ENCODE results near the gene ACTA1. TPM values are rescaled to one million over a fixed set of nuclear protein-coding genes. Genes with fewer than 3 reads are reported as not detected.
"Not testable (repeated sequence)": the region's sequence is repeated elsewhere in the genome, so short reads cannot be mapped to it uniquely, and the experiment has no call there.

ACTA1 gene
- total and polyA plus RNA-seq, 2 of the 13 experiments (the other 11 are each of a cell fraction or from before 2014, with no cell fraction given), result 1.4 to 5.2 TPM

GRCh38 chr1:229412810-229413209, 21.1 kb downstream of the ACTA1 start:
- ATAC-seq; H3K4me2 ChIP-seq (ENCODE audit: low read depth, low read length); H2AFZ ChIP-seq (ENCODE audit: low read length); H3K4me3 ChIP-seq (replicated peaks in 1 of 3; ENCODE audit: insufficient read depth in 1 of 3, low read depth in 2 of 3, low read length in 3 of 3); in situ Hi-C loops (cut with HindIII; ENCODE audit: extremely low pct_ligation_motif_present, low pct_unique_long_range_greater_than_20kb); FAIRE-seq; intact Hi-C loops (cut with micrococcal nuclease; ENCODE audit: unreplicated experiment); H3K79me2 ChIP-seq (ENCODE audit: insufficient read depth, low read length); H3K9me3 ChIP-seq (ENCODE audit: low read length); BruUV-seq (replicated peaks); H3K9ac ChIP-seq (ENCODE audit: insufficient read depth, low read depth, low read length); CTCF ChIA-PET (ENCODE audit: low intra/inter-chr PET ratio, low total read pairs); H3K27ac ChIP-seq (ENCODE audit: extremely low read length, insufficient read depth, low read length); H3K27me3 ChIP-seq (ENCODE audit: control insufficient read depth in 1 of 2, insufficient read depth in 2 of 2, low read length in 2 of 2); POLR2A ChIA-PET; DNase-seq (ENCODE audit: low spot score); H4K20me1 ChIP-seq (ENCODE audit: insufficient read depth, low read length); H3K36me3 ChIP-seq (replicated peaks in 1 of 2; ENCODE audit: control insufficient read depth in 1 of 2, insufficient read depth in 2 of 2, low read length in 2 of 2): not testable (repeated sequence)
- peaks cover 43% of the 10 kb centered on the region for H3K4me1 ChIP-seq (ENCODE audit: insufficient read depth, low read length)
- WGBS (ENCODE audit: low lambda C conversion rate), result 47% methylated on average over 5 of the region's 5 CpGs

- 22% methylated on average over 3 of the region's 7 CpGs for WGBS (ENCODE audit: low lambda C conversion rate)
- CTCF ChIA-PET (ENCODE audit: low intra/inter-chr PET ratio, low total read pairs), result no interaction called here
- Histone ChIP-seq H3K27me3 (ENCODE audit: control insufficient read depth in 1 of 2, insufficient read depth in 2 of 2, low read length in 2 of 2) (peaks cover 2 to 8% of the 10 kb centered on the region in 2 experiments; a peak in 3 of 5 replicates), H3K79me2 (ENCODE audit: insufficient read depth, low read length) (no peaks in the 10 kb centered on the region), H3K36me3 (replicated peaks in 1 of 2; ENCODE audit: control insufficient read depth in 1 of 2, insufficient read depth in 2 of 2, low read length in 2 of 2) (no peaks in the 10 kb centered on the region), H3K4me3 (replicated peaks in 1 of 3; ENCODE audit: insufficient read depth in 1 of 3, low read depth in 2 of 3, low read length in 3 of 3) (no peak overlapping the region), H2AFZ (ENCODE audit: low read length) (no peak overlapping the region), H3K9ac (ENCODE audit: insufficient read depth, low read depth, low read length) (no peak overlapping the region), H3K4me2 (ENCODE audit: low read depth, low read length) (no peak overlapping the region; the same call in 1 of the 2 replicates), H3K4me1 (ENCODE audit: insufficient read depth, low read length) (peaks cover 50% of the 10 kb centered on the region), H4K20me1 (ENCODE audit: insufficient read depth, low read length) (no peaks in the 10 kb centered on the region), H3K27ac (ENCODE audit: extremely low read length, insufficient read depth, low read length) (no peak overlapping the region), H3K9me3 (ENCODE audit: low read length) (no peaks in the 10 kb centered on the region)
- POLR2A ChIA-PET, result no interaction called here
- in situ Hi-C loops (cut with HindIII; ENCODE audit: extremely low pct_ligation_motif_present, low pct_unique_long_range_greater_than_20kb), result no loop called here
- FAIRE-seq (peak; percentile 39), ATAC-seq (no peak), DNase-seq (ENCODE audit: low spot score) (no peak)
- TF ChIP-seq ZNF274 (CRISPR knock-in tag; IDR thresholded peaks at IDR 0.05) (no peak), GFI1 (CRISPR knock-in tag; IDR thresholded peaks at IDR 0.05; ENCODE audit: borderline replicate concordance) (no peak), ZKSCAN8 (CRISPR knock-in tag; IDR thresholded peaks at IDR 0.05; ENCODE audit: borderline replicate concordance) (no peak), GZF1 (CRISPR knock-in tag; IDR thresholded peaks at IDR 0.05) (no peak), NR0B2 (CRISPR knock-in tag; IDR thresholded peaks at IDR 0.05) (no peak), NFYC (CRISPR knock-in tag; IDR thresholded peaks at IDR 0.05) (no peak), ZNF552 (CRISPR knock-in tag; IDR thresholded peaks at IDR 0.05; ENCODE audit: borderline replicate concordance) (no peak)
- BruUV-seq (replicated peaks), result no TSS peak
- intact Hi-C loops (cut with micrococcal nuclease; ENCODE audit: unreplicated experiment), result no loop called here
Measured at GRCh38 chr1:229412056-229412455, 21.8 kb downstream of the ACTA1 start.
